NK-92 treated with Interleukin-12 subunit alpha and Interleukin-12 subunit beta, amount 100 ng/mL, for 24 hours (cell line): ENCODE results near the gene NEB.

ENCODE experiments used
- DNase-seq: peaks from one replicate; lab custom pipeline; 2025; lab: John Stamatoyannopoulos, UW

NEB gene

GRCh38 chr2:151551556-151551955 is 182.7 kb downstream of the NEB start:
- no peak for DNase-seq

GRCh38 chr2:151549191-151549590 is 185.1 kb downstream of the NEB start:
- no peak for DNase-seq

GRCh38 chr2:151544449-151544848 is 189.8 kb downstream of the NEB start:
- no peak for DNase-seq

GRCh38 chr2:151543876-151544275 is 190.4 kb downstream of the NEB start:
- DNase-seq, result no peak

- no peak for DNase-seq
These were observed 200.3 kb downstream of the NEB start for GRCh38 chr2:151534001-151534400.

- DNase-seq, result no peak
These were observed 201.1 kb downstream of the NEB start for GRCh38 chr2:151533127-151533526.

GRCh38 chr2:151526572-151527090 is 207.6 kb downstream of the NEB start:
- DNase-seq, result no peak

- DNase-seq, result no peak
These were observed 208.4 kb downstream of the NEB start for GRCh38 chr2:151525821-151526373.

- no peak for DNase-seq
These were observed 210.4 kb downstream of the NEB start for GRCh38 chr2:151523850-151524249.

- DNase-seq, result no peak
These were observed 211.7 kb downstream of the NEB start for GRCh38 chr2:151522556-151522955.

GRCh38 chr2:151520976-151521375 is 213.3 kb downstream of the NEB start:
- DNase-seq, result no peak

- no peak for DNase-seq
These were observed 215.5 kb downstream of the NEB start for GRCh38 chr2:151518802-151519201.

- no peak for DNase-seq
These were observed 225.8 kb downstream of the NEB start for GRCh38 chr2:151508519-151508918.

GRCh38 chr2:151506170-151506569 is 228.1 kb downstream of the NEB start:
- no peak for DNase-seq

- no peak for DNase-seq
These were observed 236.1 kb downstream of the NEB start for GRCh38 chr2:151498178-151498577.

- no peak for DNase-seq
These were observed 242.8 kb downstream of the NEB start for GRCh38 chr2:151491496-151491895.

- DNase-seq, result no peak
These were observed 244.0 kb downstream of the NEB start for GRCh38 chr2:151490276-151490675.

GRCh38 chr2:151486053-151486452 is 248.2 kb downstream of the NEB start:
- no peak for DNase-seq

- no peak for DNase-seq
These were observed 250.2 kb downstream of the NEB start for GRCh38 chr2:151484100-151484499.

- no peak for DNase-seq
These were observed 250.7 kb downstream of the NEB start for GRCh38 chr2:151483546-151483945.

GRCh38 chr2:151482171-151482725 is 252.0 kb downstream of the NEB start:
- DNase-seq, result no peak

- no peak for DNase-seq
These were observed 252.5 kb downstream of the NEB start for GRCh38 chr2:151481744-151482143.

GRCh38 chr2:151478011-151478410 is 256.3 kb downstream of the NEB start:
- DNase-seq, result no peak

- DNase-seq, result no peak
These were observed 258.0 kb downstream of the NEB start for GRCh38 chr2:151476287-151476686.
